HG02642 (cell line): ENCODE measurements around the gene ZEB2.

Source experiments
- ATAC-seq: cut with Tn5 transposase; IDR thresholded peaks from one replicate; pipeline ENCODE4 v1.9.1; 2021; ENCODE audit warnings: mild to moderate bottlenecking; ENCODE audit not compliant: unreplicated experiment, poor library complexity

The ZEB2 gene

DNA sequence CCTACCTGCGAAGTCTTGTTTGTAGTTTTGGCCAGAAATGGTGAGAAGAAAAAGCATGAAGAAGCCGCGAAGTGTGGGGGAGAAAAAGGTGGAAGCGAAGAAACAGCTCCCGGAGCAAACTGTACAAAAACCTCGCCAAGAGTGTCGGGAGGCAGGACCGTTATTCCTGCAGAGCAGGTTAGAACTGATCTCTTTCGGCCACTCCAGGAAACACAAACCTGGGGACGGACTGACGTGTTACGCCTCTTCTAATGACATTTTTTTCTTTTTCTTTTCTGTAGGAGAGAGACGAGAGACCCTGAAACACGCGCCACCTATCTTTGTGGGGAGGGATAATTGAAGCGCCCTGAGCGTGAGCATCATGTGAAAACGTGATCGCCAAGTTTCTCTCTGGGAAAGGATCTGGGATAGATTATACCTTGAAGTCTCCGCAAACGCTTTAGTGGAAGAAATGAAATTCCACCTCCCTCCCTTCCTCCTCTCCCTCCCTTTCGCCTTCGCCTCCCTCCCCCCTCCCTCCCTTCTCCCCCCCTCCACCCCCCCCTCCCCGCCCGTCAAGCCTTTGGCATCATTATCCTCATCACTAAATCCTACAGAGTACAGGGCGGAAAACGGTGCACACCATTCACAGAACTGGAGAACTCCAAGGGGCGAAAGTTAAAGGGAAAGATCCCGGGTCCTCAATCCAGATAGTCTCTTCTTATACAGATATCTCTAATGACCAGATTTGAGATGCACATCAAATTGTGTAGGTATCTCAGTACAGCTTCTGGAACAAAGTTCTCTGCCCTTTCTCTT lies at the start of gene ZEB2:
Gene ZEB2 (minus strand): TSS at position 186 of the 798 bp plus-strand sequence. CDS start 2,769 bp downstream, outside the sequence.
- no peak for ATAC-seq

DNA sequence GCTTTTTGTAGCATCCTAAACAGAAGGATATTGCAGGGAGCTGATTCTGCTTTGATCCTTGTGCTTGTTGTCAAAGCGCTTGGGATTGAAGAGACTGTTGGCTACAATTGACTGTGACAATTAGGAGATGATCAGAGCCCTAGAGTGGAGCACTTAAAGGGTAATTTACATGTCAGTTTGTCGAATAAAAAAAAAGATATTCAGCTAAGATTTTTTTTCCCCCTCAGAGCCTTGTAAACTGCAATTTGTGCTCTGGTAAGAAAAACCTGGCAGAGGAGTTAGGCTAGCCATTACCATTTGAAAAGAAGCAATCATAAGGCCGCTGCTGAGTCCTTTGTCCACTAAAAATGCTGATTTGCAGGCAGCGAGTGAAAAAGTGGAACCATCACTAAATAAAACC lies 47.8 kb upstream of the ZEB2 start:
- ATAC-seq = no peak

DNA sequence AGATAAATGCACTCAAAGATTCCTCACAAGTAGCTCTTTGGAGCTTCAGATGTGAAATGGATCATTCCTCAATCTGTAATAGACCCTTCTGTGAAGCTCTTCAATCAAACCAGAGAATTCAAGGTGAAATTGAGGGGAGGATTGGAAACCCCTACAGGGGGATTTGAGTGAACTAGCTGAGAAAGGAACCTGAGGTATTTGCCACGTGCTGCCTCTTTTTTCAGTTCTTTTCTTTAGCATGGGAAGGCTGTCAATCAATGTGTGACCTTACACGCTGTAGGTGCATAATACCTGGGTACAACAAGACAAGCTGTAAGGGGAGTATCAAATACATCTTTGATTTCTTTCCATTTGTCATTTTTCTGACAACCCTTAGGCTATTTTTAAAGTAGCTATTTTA lies 46.5 kb upstream of the ZEB2 start:
- ATAC-seq = no peak

DNA sequence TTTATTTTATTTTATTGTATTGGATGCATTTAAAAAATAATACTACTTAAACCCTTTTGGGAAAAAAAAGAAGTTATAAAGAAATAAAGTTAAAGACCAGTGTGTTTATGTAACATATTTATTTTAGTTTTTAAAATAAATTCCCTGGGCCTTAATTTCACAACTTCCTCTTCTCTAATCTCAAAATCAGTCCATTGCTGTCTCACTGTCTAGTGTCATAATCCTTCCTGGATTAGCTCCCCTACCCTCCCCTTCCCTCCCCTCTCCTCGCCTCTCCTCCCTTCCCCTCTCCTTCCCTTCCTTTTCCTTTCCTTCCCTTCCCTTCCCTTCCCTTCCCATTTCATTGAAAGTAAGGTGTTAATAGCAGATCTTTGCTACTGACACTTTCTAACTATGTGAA lies 40.3 kb upstream of the ZEB2 start:
- ATAC-seq = no peak

DNA sequence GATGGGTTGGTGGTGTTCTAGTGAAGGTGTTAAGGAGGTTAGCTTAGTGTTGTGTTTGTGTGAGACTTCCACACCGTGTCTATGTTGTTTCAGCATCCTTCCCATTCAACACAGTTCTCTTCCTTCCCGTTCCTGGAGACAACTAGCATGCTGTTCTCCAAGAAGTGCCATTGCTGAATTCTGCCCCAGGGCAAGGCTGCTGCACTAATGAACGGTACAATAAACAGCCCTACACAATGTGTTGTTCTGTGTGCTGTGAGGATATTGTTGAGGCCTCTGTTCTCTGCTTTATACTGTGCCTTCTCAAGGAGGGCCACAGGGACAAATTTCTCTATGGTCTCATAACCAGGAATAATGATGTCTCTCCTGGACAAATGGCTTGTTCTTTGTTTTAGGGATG lies 39.8 kb upstream of the ZEB2 start:
- ATAC-seq = no peak

DNA sequence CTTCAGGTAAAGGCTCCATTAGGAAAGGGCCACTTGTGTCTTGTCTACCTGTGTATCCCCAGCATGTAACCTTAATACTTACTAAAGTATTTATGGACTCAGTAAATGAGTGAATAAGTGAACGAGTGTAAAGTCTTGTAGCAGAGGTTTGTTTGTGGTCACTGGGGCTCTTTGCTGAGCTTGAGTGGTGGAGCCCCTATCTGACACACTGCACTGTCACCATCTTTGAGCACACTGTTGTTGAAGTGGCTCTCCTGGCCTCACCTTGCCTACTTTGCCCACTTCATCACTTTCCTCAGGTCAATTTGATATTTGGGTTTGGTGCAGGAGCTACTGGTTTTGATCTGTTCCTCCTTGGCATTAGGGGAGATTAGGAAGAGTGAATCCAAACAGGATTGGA lies 39.3 kb upstream of the ZEB2 start:
- ATAC-seq = no peak

DNA sequence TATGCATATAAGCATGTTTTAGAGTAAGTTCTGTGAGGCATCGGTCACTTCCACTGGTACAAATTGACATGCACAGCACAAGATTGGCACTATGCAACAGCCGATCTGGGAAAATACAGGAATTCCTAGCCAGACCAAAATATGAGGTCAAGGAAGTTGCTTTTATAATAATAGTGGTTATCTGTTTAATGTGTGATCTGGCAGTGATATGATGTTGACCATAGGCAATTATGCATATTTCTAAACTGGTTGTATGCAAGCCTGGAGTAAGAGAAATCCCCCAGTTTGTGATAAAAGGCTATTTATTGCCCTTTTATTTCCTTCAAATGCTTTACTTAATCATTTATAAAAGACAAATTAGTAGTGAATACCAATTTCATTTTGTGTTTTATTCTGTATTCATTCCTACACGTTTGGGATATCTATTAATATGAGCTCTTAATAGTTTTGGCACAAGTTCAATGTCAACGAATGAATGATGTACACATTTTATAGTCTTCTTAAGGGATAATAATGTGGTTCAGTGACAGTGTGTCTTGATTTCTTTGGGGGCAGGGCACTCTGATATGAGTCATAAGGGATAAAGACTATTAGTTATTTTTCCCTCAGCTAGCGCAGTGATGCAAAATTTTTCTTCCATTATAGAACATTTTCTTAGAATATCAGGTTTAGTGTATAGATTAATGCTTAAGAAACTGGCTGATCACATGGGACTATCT lies 34.7 kb upstream of the ZEB2 start:
- no peak for ATAC-seq

DNA sequence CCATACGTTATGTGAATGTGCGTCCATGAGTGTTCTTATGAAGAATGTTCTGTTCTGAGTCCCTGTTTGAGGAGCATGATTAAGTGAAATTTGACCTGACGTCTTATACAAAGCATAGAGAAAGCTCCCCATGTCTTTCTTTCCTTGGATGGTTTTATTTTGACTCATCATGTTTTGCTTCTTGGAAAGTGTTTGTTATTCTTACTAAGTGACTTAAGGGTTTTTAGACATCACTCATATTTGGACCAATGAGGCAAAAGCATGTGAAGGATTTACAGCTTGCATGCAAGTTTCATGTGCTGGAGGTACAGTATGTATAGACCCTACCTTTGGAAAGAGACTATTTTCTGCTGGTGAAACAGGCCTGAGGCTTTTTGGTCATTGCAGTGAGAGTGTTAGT lies 33.5 kb upstream of the ZEB2 start:
- no peak for ATAC-seq

DNA sequence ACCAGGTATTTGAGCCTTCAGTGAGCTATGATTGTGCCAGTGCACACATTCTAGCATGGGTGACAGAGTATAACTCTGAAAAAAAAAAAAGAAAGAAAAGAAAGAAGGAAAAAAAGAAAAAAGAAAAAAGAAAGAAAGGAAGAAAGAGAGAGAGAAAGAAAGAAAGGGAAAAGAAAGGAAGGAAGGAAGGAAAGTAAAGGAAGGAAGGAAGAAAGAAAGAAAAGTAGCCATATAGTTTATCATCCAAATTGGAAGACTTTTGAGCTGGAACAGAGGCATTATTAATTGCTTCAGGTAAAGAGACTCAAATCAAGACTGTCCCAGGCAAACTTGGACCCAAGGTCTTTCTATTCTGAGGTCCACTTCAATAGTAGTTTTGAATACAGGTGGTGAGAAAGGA lies 32.9 kb upstream of the ZEB2 start:
- ATAC-seq = no peak

DNA sequence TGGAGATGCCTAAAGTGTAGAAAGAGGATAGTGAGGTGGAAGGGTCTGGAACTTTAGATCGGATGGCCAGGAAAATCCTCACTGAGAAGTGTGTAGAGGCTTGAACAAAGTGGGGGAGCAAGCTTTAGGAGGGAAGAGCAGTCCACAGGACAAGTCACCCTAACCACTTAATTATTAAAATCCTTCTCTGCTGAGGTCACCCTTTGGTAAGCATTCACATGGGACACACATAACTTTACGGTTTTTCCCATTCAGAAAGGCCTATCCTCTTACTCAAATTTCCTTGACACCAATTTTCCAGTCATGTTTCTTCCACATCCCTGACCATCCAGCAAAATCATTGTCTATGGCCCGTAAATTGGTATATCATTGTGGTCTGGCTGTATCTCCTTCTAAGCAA lies 31.0 kb upstream of the ZEB2 start:
- ATAC-seq = no peak

DNA sequence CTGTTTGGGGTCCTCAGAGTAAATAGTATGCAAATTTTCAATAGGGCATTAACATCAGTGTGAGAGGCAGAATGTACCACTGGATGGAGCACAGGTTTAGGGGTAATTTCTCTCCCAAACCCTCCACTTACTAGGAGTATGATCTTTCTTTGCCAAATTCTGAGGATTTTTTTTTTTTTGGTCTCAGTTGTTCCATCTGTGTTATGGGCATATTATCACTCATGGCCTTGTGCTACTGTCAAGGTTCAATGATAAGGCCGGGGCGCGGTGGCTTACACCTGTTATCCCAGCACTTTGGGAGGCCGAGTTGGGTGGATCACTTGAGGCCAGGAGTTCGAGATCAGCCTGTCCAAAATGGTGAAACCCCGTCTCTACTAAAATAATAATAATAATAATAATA lies 30.2 kb upstream of the ZEB2 start:
- no peak for ATAC-seq

DNA sequence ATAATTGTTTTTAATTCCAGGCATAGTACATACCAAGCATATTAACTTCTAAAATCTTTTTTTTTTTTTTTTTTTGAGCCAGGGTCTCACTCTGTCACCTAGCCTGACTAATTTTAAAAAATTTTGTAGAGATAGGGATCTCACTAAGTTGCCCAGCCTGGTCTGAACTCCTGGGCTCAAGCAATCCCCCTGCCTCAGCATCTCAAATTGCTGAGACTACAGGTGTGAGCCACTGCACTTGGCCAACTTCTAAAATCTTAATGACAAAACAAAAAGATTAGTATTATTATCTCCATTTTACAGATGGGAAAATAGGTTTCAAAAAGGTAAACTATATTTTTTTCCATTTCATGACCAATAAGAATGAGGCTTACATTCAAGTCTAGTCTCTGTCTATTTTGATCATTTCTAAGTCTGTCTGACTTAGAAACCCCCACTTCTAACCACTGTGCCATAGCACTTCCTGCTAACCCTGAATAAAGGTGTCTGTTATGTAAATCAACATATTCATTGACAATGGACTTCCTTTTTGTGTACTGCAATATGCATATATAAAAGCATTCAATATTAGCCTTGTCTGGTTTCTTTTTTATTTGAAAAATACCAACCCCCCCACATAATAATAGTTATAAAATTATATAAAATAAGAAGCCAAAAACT lies 28.7 kb upstream of the ZEB2 start:
- ATAC-seq = peak; percentile 71

DNA sequence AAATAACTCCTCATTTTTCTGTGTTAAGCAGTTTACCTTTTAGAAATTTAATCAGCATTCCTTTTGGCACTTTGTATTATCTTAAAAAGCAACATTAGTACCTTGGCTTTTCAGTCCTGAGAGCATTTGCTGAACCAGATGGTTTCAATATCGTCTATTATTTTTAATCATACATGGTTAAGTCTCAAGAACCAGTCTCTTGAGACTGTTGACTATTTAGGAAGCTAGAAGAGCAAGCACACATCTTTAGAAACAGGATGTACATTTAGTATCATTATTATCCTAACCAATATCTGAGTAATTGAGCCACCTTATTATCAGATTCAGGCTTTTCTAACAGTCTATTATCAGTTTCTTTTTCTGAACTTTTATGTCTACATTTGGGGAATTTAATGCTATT lies 28.2 kb upstream of the ZEB2 start:
- no peak for ATAC-seq

DNA sequence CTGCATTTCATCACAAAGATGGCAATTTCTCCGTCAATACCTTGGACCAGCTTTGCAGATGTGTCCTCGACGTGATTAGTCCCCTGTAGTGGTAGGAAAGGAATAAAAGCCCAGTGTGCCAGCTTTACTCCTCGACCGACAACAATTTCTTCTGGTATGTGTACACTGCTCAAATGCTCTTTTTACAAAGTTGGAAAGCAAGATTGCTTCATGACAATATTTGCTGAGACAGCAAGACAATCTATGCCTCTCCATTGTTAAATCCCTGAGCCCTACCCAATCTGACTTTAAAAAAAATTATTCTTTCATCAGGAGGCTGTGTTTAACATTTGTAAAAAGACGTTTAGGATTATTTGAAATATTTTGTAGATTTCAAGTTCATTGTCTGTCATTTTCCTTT lies 27.6 kb upstream of the ZEB2 start:
- ATAC-seq = no peak

DNA sequence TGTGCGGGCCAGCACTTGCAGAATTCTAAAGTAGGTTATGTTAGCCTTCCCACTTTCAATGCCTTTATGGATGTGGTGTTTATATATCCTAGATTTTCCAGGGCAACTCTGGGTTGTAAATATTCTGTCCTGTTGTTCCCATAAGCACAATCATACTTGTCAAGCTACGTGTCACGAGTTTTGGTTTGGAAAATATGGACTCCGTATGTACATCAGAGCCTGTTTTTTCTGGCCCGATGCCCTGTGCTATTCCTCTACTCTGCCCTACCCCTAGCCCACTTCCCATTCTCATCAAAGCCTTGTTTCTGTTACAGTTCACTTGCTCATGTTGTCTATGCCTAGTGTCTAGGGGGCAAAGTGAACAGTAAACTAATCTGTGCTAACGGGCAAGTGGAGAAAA lies 27.0 kb upstream of the ZEB2 start:
- no peak for ATAC-seq

DNA sequence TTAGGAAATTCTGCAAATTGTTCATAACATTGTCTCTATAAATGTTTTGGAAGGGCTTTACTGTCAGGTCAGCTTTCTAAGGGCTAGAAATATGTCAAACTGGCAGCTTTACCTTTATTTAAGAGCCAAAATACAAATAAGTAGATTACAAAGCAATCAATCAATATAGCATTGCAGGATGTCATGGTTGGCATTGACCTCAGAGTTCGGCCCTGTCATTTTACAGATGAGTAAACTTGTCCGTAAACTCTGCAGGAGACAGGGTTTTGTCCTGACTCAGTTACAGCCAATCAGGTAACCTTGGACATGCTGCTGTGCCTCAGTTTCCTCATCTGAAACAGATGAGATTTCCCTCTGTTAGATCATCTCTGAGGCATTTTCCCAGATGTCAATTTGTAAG lies 25.9 kb upstream of the ZEB2 start:
- no peak for ATAC-seq

DNA sequence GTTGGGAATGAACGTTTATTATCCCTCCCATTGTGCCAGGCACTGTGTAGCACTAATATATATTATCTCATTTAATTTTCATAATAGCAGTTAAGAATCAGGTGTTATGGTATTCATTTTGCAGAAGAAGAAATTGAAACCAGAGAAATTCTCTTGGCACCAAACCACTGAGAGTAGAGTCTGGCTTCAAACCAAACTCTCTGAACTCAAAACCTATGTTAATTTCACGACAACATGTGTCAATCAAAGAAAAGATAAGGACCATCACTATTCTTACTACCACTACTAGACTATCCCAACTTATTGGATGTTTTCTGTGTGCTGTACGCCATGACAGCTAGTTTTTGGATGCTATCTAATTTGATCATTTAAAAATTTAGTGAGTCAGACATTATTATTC lies 24.1 kb upstream of the ZEB2 start:
- ATAC-seq = no peak

DNA sequence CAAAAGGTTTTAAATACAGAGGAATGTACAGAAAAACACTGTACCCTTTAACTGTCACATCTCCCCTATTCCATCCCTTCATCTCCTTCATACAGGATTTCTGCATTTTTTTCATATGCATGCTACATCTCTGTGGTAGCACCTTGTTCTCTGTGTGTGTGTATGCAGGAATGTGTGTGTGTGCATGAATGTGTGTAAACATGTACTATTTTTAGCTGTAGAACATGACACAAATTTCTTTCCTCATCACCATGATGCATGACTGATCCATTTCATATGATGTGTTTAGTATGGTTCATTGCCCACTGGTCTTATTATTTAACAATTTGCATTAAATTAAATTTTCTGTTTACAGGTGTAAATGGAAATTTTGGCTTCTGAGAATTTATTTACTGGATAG lies 21.5 kb upstream of the ZEB2 start:
- no peak for ATAC-seq

DNA sequence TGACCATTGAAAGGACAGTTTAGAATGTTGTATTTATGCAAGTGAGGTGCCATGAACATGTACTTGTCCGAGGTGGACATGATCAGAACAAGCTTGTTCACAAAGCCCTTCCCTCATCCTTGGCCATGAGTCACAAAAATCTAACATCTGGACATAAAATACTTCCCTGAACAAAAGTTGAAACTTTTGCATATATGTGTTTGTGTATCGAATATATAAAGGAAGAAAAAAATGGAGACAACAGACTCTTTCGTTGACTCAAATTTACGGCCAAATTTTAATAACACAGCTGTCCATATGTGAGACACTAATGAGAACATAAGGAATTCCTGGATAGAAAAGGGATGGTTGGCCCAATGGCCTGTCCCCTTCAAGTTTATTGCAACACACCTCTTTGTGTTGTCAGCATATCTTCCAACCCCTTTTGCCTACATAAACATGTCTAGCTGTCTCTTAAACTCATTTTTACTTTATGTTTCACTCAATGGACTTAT lies 19.4 kb upstream of the ZEB2 start:
- ATAC-seq = no peak

DNA sequence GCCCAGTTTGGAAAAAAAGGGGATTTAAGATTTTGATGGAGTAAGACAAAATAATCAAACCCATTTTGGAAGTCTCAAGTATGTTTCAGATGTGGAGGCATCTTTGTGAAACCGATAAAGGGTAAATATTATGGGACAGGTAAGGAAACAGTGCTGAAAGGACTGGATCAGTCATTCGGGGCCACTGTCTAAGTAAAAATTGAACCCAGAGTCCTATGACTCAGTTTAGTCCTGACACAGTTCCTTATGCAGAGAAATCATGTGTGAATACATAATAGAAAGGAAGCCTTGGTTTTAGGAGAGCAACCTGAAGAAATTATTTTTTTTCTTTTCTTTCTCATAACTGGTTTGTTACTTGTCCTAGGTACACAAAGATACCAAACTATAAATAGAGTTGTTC lies 15.4 kb upstream of the ZEB2 start:
- no peak for ATAC-seq

DNA sequence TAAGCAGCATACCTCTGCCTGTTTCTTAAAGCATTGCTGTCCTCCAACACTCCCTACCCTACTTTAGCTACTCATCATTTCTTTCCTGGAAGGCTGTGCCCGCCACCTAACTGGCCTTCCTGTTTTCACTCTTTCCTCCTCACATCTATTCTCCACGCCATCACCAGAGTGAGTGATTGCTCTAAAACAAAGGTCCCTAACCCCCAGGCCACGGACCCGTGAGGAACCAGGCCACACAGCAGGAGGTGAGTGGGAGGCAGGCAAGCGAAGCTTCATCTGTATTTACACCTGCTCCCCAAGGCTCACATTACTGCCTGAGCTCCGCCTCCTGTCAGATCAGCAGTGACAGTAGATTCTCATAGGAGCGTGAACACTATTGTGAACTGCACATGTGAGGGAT lies 13.3 kb upstream of the ZEB2 start:
- no peak for ATAC-seq
